OCI-LY3 (cell line): Measurements from ENCODE around the gene CDK15.

Experiments
- EZH2phosphoT487 ChIP-seq: fragments of 200-600 bp; shearing (Covaris generic); IDR thresholded peaks from 2 replicates; pipeline ENCODE4 v1.6.1; 2018; ENCODE audit warnings: antibody characterized with exemption, mixed run types, low read depth
- TF ChIP-seq, protein P1 (sequence below): fragments of 200-600, 300-600 bp; sonication (generic); IDR thresholded peaks from 2 replicates; pipeline ENCODE4 v1.5.1; 2014; ENCODE audit warnings: antibody characterized with exemption, low read length, low read depth

DNA sequence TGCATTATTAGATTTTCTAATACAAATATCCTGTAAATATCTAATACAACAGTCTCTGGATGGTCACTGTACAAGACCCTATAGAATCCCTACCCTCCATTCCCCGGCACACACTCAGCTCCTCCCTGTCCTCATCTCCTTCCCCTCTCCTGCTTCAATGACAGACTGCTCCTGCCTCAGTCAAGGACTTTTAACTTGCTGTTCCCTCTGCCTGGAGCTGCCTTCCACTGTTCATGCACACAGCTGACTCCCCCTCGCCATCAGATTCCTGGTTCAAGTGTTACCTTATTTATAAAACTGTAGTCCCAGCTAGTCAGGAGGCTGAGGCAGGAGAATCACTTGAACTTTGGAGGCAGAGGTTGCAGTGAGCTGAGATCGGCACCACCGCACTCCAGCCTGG is 3.3 kb downstream of the CDK15 start:
- TF ChIP-seq, protein P1, sequence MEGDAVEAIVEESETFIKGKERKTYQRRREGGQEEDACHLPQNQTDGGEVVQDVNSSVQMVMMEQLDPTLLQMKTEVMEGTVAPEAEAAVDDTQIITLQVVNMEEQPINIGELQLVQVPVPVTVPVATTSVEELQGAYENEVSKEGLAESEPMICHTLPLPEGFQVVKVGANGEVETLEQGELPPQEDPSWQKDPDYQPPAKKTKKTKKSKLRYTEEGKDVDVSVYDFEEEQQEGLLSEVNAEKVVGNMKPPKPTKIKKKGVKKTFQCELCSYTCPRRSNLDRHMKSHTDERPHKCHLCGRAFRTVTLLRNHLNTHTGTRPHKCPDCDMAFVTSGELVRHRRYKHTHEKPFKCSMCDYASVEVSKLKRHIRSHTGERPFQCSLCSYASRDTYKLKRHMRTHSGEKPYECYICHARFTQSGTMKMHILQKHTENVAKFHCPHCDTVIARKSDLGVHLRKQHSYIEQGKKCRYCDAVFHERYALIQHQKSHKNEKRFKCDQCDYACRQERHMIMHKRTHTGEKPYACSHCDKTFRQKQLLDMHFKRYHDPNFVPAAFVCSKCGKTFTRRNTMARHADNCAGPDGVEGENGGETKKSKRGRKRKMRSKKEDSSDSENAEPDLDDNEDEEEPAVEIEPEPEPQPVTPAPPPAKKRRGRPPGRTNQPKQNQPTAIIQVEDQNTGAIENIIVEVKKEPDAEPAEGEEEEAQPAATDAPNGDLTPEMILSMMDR: no peak
- no peak for TF ChIP-seq EZH2phosphoT487
